Left kidney (tissue), 2 donors: ENCODE measurements around the gene CBL. TPM values are rescaled to one million over a fixed set of nuclear protein-coding genes. Genes with fewer than 3 reads are reported as not detected.
"Not testable (repeated sequence)": the region's sequence is repeated elsewhere in the genome, so short reads cannot be mapped to it uniquely, and the experiment has no call there.

Experiments used
- DNase-seq: peaks from one replicate; pipeline ENCODE4 v3.0.0-alpha.2; 2013
- polyA plus RNA-seq: library from polyadenylated mRNA; unstranded; fragments of 120-200 nt; gene quantifications from one replicate; pipeline ENCODE4 v1.2.1, GENCODE V29; 2013; ENCODE audit not compliant: insufficient read length

The CBL gene
- polyA plus RNA-seq, 1 donor, result 24.4 TPM

GRCh38 chr11:119207415-119207960, 1.3 kb downstream of the CBL start:
- DNase-seq, result no peak

GRCh38 chr11:119209186-119209585, 3.0 kb downstream of the CBL start:
- no peak for DNase-seq

GRCh38 chr11:119210050-119210449, 3.9 kb downstream of the CBL start:
- no peak for DNase-seq

- no peak for DNase-seq
Observed at GRCh38 chr11:119218141-119218878, 12.2 kb downstream of the CBL start.

DNA sequence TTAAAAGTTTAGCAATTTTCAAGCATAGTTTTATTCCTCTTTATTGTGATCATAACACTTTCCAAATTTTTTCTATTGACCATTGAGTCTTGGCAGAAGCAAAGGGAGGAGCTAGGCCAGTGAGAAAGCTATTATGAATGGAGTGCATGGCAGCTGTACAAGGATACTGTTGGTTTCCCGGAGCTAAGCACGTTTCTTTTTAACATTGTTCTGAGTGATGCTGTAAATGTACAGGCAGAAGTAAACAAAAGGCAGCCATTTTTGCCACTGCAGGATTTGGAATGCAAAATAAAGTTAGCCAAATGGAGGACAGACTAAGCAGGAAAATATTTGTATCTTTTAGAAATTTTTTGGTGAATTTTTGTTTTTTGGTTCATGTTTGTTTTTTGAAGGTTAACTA, 16.2 kb downstream of the CBL start:
- DNase-seq, result no peak

- no peak for DNase-seq
Observed at GRCh38 chr11:119222891-119223290, 16.8 kb downstream of the CBL start.

GRCh38 chr11:119223856-119224255, 17.7 kb downstream of the CBL start:
- DNase-seq, result no peak

DNA sequence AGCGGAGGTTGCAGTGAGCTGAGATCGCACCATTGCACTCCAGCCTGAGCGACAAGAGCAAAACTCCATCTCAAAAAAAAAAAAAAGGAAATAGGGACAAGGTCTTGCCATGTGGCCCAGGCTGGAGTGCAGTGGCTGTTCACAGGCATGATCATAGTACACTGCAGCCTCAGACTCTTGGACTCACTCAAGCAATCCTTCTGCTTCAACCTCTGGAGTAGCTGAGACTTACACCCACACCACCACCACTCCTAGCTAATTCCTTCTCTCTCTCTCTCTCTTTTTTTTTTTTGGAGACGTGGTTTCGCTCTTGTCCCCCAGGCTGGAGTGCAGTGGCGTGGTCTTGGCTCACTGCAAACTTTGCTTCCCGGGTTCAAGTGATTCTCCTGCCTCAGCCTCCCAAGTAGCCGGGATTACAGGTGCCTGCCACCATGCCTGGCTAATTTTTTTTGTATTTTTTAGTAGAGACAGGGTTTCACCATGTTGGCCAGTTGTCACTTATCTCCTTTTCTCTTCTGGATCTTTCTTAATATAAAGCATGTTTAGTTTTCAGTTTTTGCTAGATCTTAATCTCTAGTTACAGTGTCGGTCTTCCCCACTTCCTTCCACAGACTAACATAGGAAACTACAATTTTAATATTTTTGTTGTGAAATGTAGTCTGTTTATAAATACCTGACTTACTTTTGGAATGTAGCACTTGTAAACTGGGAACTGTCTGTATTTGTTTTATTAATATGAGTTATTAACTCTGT, 22.6 kb downstream of the CBL start:
- not testable (repeated sequence) for DNase-seq

- no peak for DNase-seq
Observed at GRCh38 chr11:119229288-119229672, 23.1 kb downstream of the CBL start.

DNA sequence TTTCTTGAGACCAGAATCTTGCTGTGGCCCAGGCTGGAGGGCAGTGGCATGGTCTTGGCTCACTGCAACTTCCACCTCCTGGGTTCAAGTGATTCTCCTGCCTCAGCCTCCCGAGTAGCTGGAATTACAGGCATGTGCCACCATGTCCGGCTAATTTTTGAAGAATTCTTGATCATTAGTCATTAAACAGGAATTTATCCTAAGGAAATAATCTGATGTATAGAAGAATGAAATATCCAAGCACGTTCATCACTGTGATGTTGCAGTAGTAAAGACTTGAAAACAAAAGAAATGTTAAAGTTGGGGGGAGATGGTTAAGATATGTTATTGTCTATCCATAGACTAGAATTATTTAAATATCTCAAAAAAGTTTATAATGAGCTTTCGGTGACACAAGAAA, 23.6 kb downstream of the CBL start:
- DNase-seq, result no peak

DNA sequence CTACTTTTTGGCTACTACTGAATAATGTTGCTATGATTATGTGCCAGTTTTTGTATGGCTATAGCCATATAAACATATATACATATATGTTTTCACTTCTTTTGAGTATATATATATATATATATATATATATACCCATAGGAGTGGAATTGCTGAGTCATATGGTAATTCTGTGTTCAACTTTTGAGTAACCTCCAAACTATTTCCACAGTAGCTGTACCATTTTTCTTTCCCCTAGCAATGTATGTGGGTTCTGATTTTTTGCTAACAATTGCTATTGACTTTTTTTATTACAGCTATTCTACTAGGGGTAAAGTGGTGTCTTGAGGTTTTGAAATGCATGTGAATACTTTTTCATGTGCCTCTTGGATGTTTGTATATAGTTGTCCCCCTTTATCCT, 30.4 kb downstream of the CBL start:
- no peak for DNase-seq

DNA sequence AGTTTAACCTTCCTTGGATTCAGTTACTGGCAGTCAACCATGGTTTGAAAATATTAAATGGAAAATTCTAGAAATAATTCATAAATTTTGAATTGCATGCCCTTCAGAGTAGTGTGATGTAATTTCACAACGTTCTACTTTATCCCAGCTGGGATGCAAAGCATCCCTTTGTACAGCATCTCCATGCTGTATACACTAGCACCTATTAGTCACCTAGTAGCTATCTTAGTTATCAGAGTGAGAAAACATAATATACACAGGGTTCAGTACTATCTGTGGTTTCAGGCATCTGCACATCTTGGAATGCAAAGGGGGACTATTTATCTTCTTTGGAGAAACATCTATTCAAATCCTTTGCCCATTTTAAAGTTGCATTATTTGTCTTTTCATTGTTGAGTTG, 30.8 kb downstream of the CBL start:
- no peak for DNase-seq

DNA sequence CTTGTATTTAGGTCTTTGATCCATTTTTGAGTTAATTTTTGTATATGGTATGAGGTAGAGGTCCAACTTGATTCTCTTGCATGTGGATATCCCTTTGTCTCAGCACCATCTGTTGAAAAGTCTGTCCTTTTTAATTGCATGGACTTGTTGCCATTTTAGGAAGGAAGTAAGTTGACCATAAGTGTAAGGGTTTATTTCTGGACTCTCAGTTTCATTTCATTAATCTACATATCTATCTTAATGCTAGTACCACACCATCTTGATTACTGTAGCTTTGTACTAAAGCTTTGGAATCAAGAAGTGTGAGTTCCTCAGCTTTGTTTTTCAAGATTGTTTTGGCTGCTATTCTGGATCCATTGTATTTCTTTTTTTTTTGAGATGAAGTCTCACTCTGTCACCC, 31.4 kb downstream of the CBL start:
- DNase-seq, result no peak

DNA sequence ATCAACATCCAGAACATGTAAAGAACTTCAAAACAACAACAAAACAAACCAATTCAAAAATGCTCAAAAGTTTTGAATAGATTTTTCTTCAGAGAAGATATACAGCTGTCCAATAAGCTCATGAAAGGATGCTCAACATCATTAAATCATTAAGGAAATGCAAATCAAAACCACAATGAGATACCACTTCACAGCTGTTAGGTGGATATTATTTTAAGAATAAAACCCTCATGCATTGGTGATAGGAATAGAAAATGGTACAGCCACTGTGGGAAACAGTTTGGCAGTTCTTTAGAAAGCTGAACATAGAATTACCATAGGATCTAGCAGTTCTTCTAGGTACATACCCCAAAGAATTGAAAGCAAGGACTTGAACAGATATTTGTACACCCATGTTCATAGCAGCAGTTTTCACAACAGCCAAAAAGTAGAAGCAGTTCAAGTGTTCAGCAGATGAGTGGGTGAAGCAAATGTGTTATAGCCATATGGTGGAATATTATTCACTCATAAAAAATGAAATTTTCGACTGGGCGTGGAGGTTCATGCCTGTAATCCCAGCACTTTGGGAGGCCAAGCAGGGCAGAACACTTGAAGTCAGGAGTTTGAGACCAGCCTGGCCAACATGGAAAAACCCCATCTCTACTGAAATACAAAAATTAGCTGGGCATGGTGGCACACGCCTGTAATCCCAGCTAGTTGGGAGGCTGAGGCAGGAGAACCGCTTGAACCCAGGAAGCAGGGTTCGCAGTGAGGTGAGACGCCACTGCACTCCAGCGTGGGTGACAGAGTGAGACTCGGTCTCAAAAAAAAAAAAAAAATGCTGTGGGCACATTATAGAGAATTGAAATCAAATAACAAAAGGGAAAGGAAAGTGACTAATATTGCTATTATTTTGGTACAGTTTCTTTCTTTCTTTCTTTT, 42.9 kb downstream of the CBL start:
- no peak for DNase-seq

DNA sequence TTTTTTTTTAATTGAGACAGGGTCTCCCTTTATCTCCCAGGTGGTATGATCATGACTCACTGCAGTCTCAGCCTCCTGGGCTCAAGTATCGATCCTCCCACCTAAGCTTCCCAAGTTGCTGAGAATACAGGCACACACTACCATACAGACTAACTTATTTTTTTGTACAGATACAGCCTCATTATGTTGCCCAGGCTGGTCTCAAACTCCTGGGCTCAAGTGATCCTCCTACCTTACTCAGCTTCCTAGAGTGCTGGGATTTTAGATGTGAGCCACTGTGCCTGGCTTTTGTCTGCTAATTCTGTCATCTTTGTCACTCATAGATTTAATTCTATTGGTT, 43.5 kb downstream of the CBL start:
- no peak for DNase-seq

DNA sequence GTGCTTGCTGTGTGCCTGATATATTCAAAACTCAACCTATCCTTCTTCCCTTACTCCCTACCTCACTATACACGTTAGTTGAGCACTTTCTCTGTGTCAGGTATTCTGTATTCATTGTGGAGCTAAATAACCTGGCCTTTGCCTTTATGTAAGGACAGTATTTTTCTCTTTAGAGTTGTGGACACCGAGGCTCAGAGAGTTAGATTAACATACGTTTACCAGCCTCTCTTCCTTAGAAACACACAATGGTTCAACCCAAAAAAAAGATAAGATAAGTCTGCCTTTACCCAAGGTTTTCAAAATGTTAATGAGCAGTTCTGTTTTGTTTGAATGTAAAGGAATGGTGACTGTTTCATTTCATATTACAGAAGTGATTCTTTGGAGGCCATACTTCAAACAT, 45.0 kb downstream of the CBL start:
- DNase-seq, result no peak

GRCh38 chr11:119254239-119254638, 48.1 kb downstream of the CBL start:
- no peak for DNase-seq

- DNase-seq, result no peak
Observed at GRCh38 chr11:119258180-119258579, 52.0 kb downstream of the CBL start.

DNA sequence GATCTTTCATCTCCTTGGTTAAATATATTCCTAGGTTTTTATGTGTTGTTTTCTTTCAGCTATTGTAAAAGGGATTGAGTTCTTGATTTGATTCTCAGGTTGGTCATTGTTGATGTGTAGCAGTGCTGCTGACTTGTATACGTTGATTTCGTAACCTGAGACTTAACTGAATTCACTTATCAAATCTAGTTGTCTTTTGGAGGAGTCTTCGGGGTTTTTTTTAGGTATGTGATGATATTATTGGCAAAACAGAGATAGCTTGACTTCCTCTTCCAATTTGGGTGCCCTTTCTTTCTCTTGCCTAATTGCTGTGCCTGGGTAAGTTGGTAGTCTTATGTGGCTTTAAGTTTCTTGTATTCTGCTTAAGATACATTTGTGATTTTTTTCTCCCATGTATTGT, 52.8 kb downstream of the CBL start:
- DNase-seq, result no peak

- no peak for DNase-seq
Observed at GRCh38 chr11:119262668-119263351, 56.7 kb downstream of the CBL start.

- no peak for DNase-seq
Observed at GRCh38 chr11:119263352-119263940, 57.3 kb downstream of the CBL start.

- DNase-seq, result no peak
Observed at GRCh38 chr11:119266063-119266462, 59.9 kb downstream of the CBL start.
